ENCODE data around the gene EIF4G1.

Gene EIF4G1

DNA sequence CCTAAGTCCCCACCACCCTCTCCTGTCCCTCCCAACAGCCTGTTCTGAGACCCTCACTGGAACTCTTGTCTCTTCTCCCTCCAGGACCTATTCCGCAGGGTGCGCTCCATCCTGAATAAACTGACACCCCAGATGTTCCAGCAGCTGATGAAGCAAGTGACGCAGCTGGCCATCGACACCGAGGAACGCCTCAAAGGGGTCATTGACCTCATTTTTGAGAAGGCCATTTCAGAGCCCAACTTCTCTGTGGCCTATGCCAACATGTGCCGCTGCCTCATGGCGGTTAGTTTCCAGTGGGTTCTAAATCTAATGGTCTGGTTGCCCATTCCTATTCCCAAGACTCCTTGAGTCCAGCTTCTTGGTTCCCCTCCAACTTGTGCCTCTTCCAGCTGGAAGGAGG, 9.3 kb downstream of the EIF4G1 start:
- DNase-seq (ENCODE audit: low read depth): no peak
- no peak overlapping the region for H3K4me3 ChIP-seq (ENCODE audit: low read length)
- TF ChIP-seq, protein P1, sequence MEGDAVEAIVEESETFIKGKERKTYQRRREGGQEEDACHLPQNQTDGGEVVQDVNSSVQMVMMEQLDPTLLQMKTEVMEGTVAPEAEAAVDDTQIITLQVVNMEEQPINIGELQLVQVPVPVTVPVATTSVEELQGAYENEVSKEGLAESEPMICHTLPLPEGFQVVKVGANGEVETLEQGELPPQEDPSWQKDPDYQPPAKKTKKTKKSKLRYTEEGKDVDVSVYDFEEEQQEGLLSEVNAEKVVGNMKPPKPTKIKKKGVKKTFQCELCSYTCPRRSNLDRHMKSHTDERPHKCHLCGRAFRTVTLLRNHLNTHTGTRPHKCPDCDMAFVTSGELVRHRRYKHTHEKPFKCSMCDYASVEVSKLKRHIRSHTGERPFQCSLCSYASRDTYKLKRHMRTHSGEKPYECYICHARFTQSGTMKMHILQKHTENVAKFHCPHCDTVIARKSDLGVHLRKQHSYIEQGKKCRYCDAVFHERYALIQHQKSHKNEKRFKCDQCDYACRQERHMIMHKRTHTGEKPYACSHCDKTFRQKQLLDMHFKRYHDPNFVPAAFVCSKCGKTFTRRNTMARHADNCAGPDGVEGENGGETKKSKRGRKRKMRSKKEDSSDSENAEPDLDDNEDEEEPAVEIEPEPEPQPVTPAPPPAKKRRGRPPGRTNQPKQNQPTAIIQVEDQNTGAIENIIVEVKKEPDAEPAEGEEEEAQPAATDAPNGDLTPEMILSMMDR (conservative IDR thresholded peaks at IDR 0.05; ENCODE audit: low read depth, low read length): no peak

- no peak overlapping the region for H3K4me3 ChIP-seq (ENCODE audit: low read length)
- TF ChIP-seq, protein P1 (conservative IDR thresholded peaks at IDR 0.05; ENCODE audit: low read depth, low read length): no peak
- no peak for DNase-seq (ENCODE audit: low read depth)
These were observed 10.9 kb downstream of the EIF4G1 start for GRCh38 chr3:184325269-184325668.

DNA sequence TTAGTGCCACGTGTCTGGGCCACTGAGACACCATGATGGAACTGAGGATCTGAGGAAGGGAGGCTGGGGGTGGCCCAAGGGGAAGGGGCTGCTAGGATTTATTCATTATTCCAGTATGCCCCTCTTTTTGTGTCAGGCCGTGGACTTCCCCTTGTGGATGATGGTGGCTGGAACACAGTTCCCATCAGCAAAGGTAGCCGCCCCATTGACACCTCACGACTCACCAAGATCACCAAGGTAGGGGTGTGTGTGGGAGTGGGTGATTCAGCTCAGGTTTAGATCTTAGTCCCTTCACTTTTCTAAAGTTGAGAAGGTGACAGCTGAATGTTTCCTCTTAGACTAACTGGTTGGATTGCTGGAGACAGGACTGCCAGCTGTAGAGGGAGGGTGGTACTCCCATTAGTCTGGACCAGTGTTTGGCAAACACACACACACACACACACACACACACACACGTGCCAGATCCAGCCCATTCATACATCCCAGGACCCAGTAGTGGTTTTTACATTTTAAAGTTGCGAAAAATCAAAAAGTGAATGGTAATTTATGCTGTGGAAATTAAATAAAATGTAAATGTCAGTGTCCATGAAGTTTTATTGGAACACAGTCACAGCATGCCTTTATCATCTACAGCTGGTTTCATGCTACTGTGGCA, 11.4 kb downstream of the EIF4G1 start:
- no peak for DNase-seq (ENCODE audit: low read depth)
- TF ChIP-seq, protein P1 (conservative IDR thresholded peaks at IDR 0.05; ENCODE audit: low read depth, low read length): no peak
- H3K4me3 ChIP-seq (ENCODE audit: low read length): no peak overlapping the region

DNA sequence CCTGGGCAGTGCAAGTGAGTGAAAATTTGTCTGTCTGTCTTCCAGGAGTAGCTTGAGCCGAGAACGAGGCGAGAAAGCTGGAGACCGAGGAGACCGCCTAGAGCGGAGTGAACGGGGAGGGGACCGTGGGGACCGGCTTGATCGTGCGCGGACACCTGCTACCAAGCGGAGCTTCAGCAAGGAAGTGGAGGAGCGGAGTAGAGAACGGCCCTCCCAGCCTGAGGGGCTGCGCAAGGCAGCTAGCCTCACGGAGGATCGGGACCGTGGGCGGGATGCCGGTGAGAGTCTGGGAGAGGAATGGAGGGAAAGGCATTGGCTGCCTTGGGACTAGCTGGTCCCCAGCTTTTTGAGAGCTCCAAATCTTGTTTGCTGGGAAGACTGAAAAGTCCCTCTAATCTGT, 12.8 kb downstream of the EIF4G1 start:
- no peak overlapping the region for H3K4me3 ChIP-seq (ENCODE audit: low read length)
- DNase-seq (ENCODE audit: low read depth): no peak
- TF ChIP-seq, protein P1 (conservative IDR thresholded peaks at IDR 0.05; ENCODE audit: low read depth, low read length): no peak

GRCh38 chr3:184328516-184328915, 14.1 kb downstream of the EIF4G1 start:
- TF ChIP-seq, protein P1 (conservative IDR thresholded peaks at IDR 0.05; ENCODE audit: low read depth, low read length): no peak
- no peak overlapping the region for H3K4me3 ChIP-seq (ENCODE audit: low read length)
- DNase-seq (ENCODE audit: low read depth): no peak

GRCh38 chr3:184332370-184333090, 18.1 kb downstream of the EIF4G1 start:
- DNase-seq (ENCODE audit: low read depth): no peak
- no peak overlapping the region for H3K4me3 ChIP-seq (ENCODE audit: low read length)
- TF ChIP-seq, protein P1 (conservative IDR thresholded peaks at IDR 0.05; ENCODE audit: low read depth, low read length): no peak

DNA sequence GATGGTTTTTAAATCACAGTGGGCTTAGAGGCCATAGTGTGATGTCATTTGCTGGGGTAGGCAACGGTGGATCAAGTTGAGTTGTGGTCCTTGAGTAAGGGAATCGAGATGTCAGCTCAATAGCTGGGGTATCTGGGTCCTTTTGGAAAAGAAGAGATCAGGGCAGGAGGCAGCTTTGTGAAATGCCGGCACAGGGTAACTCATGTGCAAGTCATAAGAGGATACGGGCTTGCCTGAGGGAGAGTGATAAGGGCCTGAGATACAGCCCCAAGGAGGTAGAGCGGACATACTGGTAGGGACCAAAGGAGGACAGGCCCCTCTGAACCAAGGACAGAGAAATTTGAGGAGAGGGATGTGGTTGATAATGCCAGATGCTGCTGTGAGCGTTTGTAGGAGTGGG, 18.8 kb downstream of the EIF4G1 start:
- DNase-seq (ENCODE audit: low read depth): no peak
- TF ChIP-seq, protein P1 (conservative IDR thresholded peaks at IDR 0.05; ENCODE audit: low read depth, low read length): no peak
- no peak overlapping the region for H3K4me3 ChIP-seq (ENCODE audit: low read length)

All from retinal pigment epithelial cell (primary cell).